ENCODE measurements around the gene ARFGAP1.

DNA sequence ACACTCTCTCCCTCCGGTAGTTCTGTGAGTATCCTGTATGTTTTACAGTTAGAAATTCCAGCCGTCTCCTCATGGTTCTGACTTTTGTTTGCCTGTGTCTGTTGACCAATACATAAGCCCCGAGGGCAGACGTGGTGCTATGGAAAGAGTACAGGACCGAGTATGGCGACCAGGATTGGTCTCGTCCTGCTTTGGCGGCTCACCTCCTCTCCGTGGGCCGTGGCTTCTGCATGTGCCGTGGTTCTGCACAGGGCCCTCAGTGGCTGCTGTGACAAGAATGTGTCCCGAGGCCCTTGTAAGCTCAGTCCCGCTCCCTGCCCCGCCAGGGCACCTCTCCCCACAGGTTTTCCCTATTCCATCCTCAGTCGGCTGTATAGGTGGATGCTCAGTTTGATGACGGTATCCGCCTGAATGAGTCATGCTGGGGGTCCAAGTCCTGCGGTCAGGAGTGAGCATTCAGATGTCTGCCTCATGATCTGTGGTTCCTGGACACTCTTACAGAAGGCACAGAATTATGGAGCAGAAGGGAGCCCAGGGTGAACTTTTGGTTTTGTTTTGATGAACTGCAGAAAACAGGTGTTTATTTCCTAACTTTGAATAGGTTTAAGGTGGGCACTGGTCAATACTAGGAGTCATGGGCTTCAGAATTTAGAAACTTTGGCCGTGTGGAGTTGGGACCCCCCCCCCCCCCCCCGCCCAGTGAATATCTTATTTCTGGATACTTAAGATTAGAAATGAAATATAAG lies 1.2 kb downstream of the ARFGAP1 start:
- TF ChIP-seq, protein P1, sequence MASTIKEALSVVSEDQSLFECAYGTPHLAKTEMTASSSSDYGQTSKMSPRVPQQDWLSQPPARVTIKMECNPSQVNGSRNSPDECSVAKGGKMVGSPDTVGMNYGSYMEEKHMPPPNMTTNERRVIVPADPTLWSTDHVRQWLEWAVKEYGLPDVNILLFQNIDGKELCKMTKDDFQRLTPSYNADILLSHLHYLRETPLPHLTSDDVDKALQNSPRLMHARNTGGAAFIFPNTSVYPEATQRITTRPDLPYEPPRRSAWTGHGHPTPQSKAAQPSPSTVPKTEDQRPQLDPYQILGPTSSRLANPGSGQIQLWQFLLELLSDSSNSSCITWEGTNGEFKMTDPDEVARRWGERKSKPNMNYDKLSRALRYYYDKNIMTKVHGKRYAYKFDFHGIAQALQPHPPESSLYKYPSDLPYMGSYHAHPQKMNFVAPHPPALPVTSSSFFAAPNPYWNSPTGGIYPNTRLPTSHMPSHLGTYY (CRISPR knock-in tag; IDR thresholded peaks at IDR 0.05) = no peak
- TF ChIP-seq, protein P2, sequence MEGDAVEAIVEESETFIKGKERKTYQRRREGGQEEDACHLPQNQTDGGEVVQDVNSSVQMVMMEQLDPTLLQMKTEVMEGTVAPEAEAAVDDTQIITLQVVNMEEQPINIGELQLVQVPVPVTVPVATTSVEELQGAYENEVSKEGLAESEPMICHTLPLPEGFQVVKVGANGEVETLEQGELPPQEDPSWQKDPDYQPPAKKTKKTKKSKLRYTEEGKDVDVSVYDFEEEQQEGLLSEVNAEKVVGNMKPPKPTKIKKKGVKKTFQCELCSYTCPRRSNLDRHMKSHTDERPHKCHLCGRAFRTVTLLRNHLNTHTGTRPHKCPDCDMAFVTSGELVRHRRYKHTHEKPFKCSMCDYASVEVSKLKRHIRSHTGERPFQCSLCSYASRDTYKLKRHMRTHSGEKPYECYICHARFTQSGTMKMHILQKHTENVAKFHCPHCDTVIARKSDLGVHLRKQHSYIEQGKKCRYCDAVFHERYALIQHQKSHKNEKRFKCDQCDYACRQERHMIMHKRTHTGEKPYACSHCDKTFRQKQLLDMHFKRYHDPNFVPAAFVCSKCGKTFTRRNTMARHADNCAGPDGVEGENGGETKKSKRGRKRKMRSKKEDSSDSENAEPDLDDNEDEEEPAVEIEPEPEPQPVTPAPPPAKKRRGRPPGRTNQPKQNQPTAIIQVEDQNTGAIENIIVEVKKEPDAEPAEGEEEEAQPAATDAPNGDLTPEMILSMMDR (IDR thresholded peaks at IDR 0.05) = no peak
- TF ChIP-seq SMAD4 (CRISPR knock-in tag; IDR thresholded peaks at IDR 0.05) = no peak
- no peak for TF ChIP-seq JUN (CRISPR knock-in tag; IDR thresholded peaks at IDR 0.05)
